Panc1 (cell line): Measurements from ENCODE around the gene AGBL1. TPM values are rescaled to one million over a fixed set of nuclear protein-coding genes. Genes with fewer than 3 reads are reported as not detected.

Source experiments
- ATAC-seq: fragments of 200-7000 bp; cut with Tn5 transposase; 2 replicates; pipeline ENCODE4 v1.9.1; 2020; ENCODE audit warnings: mild to moderate bottlenecking, moderate library complexity
- BruUV-seq: library from RNA; stranded (reverse); fragments of 400-500 nt; replicated peaks from 2 replicates; lab custom pipeline; 2021; lab: Mats Ljungman, UMichigan
- CTCF ChIA-PET: fragments of 300-600 bp; sonication (Branson Sonifier 250); formaldehyde crosslinking; loops from one replicate; lab custom pipeline; 2022; ENCODE audit warnings: antibody characterized with exemption; lab: Charles Lee
- POLR2A ChIA-PET: fragments of 300-600 bp; sonication (Branson Sonifier 250); formaldehyde crosslinking; loops from one replicate; lab custom pipeline; 2022; ENCODE audit warnings: antibody characterized with exemption; lab: Charles Lee
- DNase-seq: peaks from one replicate; pipeline ENCODE4 v3.0.0-alpha.2; 2010; ENCODE audit warnings: low read depth, low spot score
- H3K27ac ChIP-seq: 2 replicates; pipeline ENCODE4 v1.5.1; 2011; ENCODE audit warnings: mild to moderate bottlenecking, low read length, inconsistent platforms
- H3K27me3 ChIP-seq: fragments of 200-500 bp; sonication (Bioruptor generic); 2 replicates; pipeline ENCODE4 v1.6.0; 2014; ENCODE audit warnings: low read length, inconsistent platforms; ENCODE audit not compliant: control insufficient read depth, insufficient read depth
- H3K36me3 ChIP-seq: fragments of 200-500 bp; sonication (Bioruptor generic); 2 replicates; pipeline ENCODE4 v1.5.1; 2014; ENCODE audit warnings: inconsistent platforms, mild to moderate bottlenecking, low read length, moderate library complexity; ENCODE audit not compliant: control insufficient read depth, insufficient read depth
- H3K4me1 ChIP-seq: 2 replicates; pipeline ENCODE4 v1.5.1; 2011; ENCODE audit warnings: inconsistent platforms, mild to moderate bottlenecking, low read length, moderate library complexity; ENCODE audit not compliant: control insufficient read depth, insufficient read depth
- H3K4me3 ChIP-seq, 2 experiments: 2 replicates each; pipeline ENCODE4 v1.5.1; 2011 to 2012; ENCODE audit warnings: low read depth in 2 of 2, low read length in 2 of 2, mild to moderate bottlenecking in 2 of 2, inconsistent platforms in 1 of 2, moderate library complexity in 1 of 2
- H3K9me3 ChIP-seq: fragments of 200-500 bp; sonication (Bioruptor generic); 2 replicates; pipeline ENCODE4 v1.5.1; 2014; ENCODE audit warnings: low read depth, mild to moderate bottlenecking, inconsistent platforms, low read length, moderate library complexity; ENCODE audit not compliant: control insufficient read depth, insufficient read depth
- CTCF ChIP-seq: fragments of 450-650 bp; IDR thresholded peaks from 2 replicates; pipeline ENCODE4 v1.5.1; 2017; ENCODE audit warnings: mild to moderate bottlenecking
- POLR2AphosphoS5 ChIP-seq: IDR thresholded peaks from 2 replicates; pipeline ENCODE4 v1.6.1; 2012; ENCODE audit warnings: mild to moderate bottlenecking, low read depth, low read length, moderate library complexity
- REST ChIP-seq, 2 experiments: IDR thresholded peaks; 2 replicates each; pipeline ENCODE4 v1.6.1; 2011 to 2012; ENCODE audit warnings: low read depth in 2 of 2, control low read depth in 1 of 2, low read length in 1 of 2, mild to moderate bottlenecking in 1 of 2, moderate library complexity in 1 of 2; ENCODE audit not compliant: insufficient read depth in 1 of 2
- SIN3A ChIP-seq: IDR thresholded peaks from 2 replicates; pipeline ENCODE4 v1.6.1; 2012; ENCODE audit warnings: low read depth, mild to moderate bottlenecking, low read length, moderate library complexity, borderline replicate concordance; ENCODE audit not compliant: insufficient read depth
- TCF7L2 ChIP-seq: IDR thresholded peaks from 2 replicates; pipeline ENCODE4 v1.6.1; 2011; ENCODE audit warnings: mild to moderate bottlenecking, low read depth, low read length, inconsistent platforms
- in situ Hi-C: cut with HindIII; loops from 2 replicates; pipeline ENCODE4 v1.10.0; 2016; ENCODE audit warnings: low sequenced_read_pairs, low pct_unique_long_range_greater_than_20kb
- intact Hi-C: fragments of 100-400 bp; cut with micrococcal nuclease; formaldehyde crosslinking; loops from one replicate; pipeline ENCODE4 v1.10.0; 2022; ENCODE audit not compliant: unreplicated experiment
- total RNA-seq: library from RNA; stranded (reverse); gene quantifications from one replicate; pipeline ENCODE4 v1.2.1, GENCODE V29; 2021; ENCODE audit not compliant: unreplicated experiment

Gene AGBL1
- total RNA-seq, 1 experiment from 2014 or later = not detected

- TF ChIP-seq POLR2AphosphoS5 (no peak), REST (IDR thresholded peaks at IDR 0.05; ENCODE audit: insufficient read depth in 1 of 2, low read depth in 2 of 2, low read length in 1 of 2) (no peak), TCF7L2 (no peak), CTCF (peak; percentile 70), SIN3A (no peak)
- ChIA-PET POLR2A (no interaction called here), CTCF (no interaction called here)
- no peaks in the 10 kb centered on the region for H3K27me3 ChIP-seq
- no TSS peak for BruUV-seq
- in situ Hi-C loops (no loop called here), intact Hi-C loops (no loop called here)
- DNase-seq (peak; percentile 12), ATAC-seq (no peak)
- no peaks in the 10 kb centered on the region for H3K4me1 ChIP-seq
- no peaks in the 10 kb centered on the region for H3K36me3 ChIP-seq
- no peak overlapping the region for H3K4me3 ChIP-seq
- H3K9me3 ChIP-seq = no peaks in the 10 kb centered on the region
- no peak overlapping the region for H3K27ac ChIP-seq
Measured at GRCh38 chr15:86743283-86743903, 663.7 kb downstream of the AGBL1 start.

- ATAC-seq (no peak), DNase-seq (no peak)
- Histone ChIP-seq H3K27me3 (no peaks in the 10 kb centered on the region), H3K4me1 (no peaks in the 10 kb centered on the region), H3K9me3 (no peaks in the 10 kb centered on the region), H3K27ac (no peak overlapping the region), H3K36me3 (no peaks in the 10 kb centered on the region), H3K4me3 (no peak overlapping the region)
- intact Hi-C loops (no loop called here), in situ Hi-C loops (no loop called here)
- BruUV-seq = no TSS peak
- TF ChIP-seq SIN3A (no peak), REST (IDR thresholded peaks at IDR 0.05; ENCODE audit: insufficient read depth in 1 of 2, low read depth in 2 of 2, low read length in 1 of 2) (no peak), POLR2AphosphoS5 (no peak), TCF7L2 (no peak), CTCF (no peak)
- CTCF ChIA-PET = no interaction called here
- POLR2A ChIA-PET = no interaction called here
Measured at GRCh38 chr15:86744198-86744780, 664.6 kb downstream of the AGBL1 start.
